ENCODE measurements around the gene FBLN2.

GRCh38 chr3:13584427-13584891 is 35.5 kb downstream of the FBLN2 start:
- TF ChIP-seq CTCF (IDR thresholded peaks at IDR 0.05) (no peak), USF1 (IDR thresholded peaks at IDR 0.05; ENCODE audit: borderline replicate concordance, low read depth) (no peak), MXI1 (IDR thresholded peaks at IDR 0.05; ENCODE audit: low read depth, low read length) (no peak), REST (IDR thresholded peaks at IDR 0.05; ENCODE audit: low read depth, low read length) (no peak), POLR2AphosphoS5 (IDR thresholded peaks at IDR 0.05; ENCODE audit: low read depth, low read length) (no peak), TAF1 (IDR thresholded peaks at IDR 0.05; ENCODE audit: borderline replicate concordance, low read depth, low read length) (no peak), NFIC (IDR thresholded peaks at IDR 0.05; ENCODE audit: borderline replicate concordance) (no peak), PBX3 (IDR thresholded peaks at IDR 0.05) (no peak), USF2 (IDR thresholded peaks at IDR 0.05; ENCODE audit: borderline replicate concordance, low read depth, low read length) (no peak), ELF1 (IDR thresholded peaks at IDR 0.05) (no peak), MAX (IDR thresholded peaks at IDR 0.05; ENCODE audit: low read depth) (no peak)

Data from SK-N-SH (cell line).